Sigmoid colon (tissue), 7 donors: ENCODE measurements around the gene KCNIP3. TPM values are rescaled to one million over a fixed set of nuclear protein-coding genes. Genes with fewer than 3 reads are reported as not detected.
"Not testable (repeated sequence)": the region's sequence is repeated elsewhere in the genome, so short reads cannot be mapped to it uniquely, and the experiment has no call there.

Source experiments
- DNase-seq: peaks from one replicate; pipeline ENCODE4 v3.0.0-alpha.2; 2019
- H3K27ac ChIP-seq, 4 donors: fragments of 200-600 bp; sonication (generic); one replicate each; pipeline ENCODE4 v1.5.1; 2016 to 2019; ENCODE audit warnings: mild to moderate bottlenecking in 1 of 4
- H3K27me3 ChIP-seq, 3 donors: fragments of 200-600 bp; sonication (generic); one replicate each; pipeline ENCODE4 v1.5.1; 2019; ENCODE audit warnings: mild to moderate bottlenecking in 1 of 3
- H3K36me3 ChIP-seq, 4 donors: fragments of 200-600 bp; sonication (generic); one replicate each; pipeline ENCODE4 v1.5.1; 2016 to 2019
- H3K4me1 ChIP-seq, 4 donors: fragments of 200-600 bp; sonication (generic); one replicate each; pipeline ENCODE4 v1.5.1; 2017 to 2019
- H3K4me3 ChIP-seq, 4 donors: fragments of 200-600 bp; sonication (generic); one replicate each; pipeline ENCODE4 v1.5.1; 2017 to 2019; ENCODE audit warnings: mild to moderate bottlenecking in 2 of 4, moderate library complexity in 1 of 4
- H3K9me3 ChIP-seq, 4 donors: fragments of 200-600 bp in 3 of 4; sonication (generic) in 3 of 4; one replicate each; pipeline versions ENCODE4 v1.5.1 to v1.6.1; 2013 to 2019
- CTCF ChIP-seq, 4 experiments: fragments of 450-650 bp in 3 of 4; fragments of 200-600 bp in 1 of 4; IDR thresholded peaks; one replicate each; pipeline ENCODE4 v1.5.1; 2016 to 2019; ENCODE audit warnings: antibody characterized with exemption in 4 of 4, mild to moderate bottlenecking in 3 of 4, moderate library complexity in 2 of 4
- WGBS, 2 donors: extraction: QIAGEN DNeasy Blood & Tissue Kit; methylation state at CpG; one replicate each; pipeline ENCODE4 v1.1.7; 2013; 5-methylcytosine and 5-hydroxymethylcytosine counted together
- intact Hi-C: fragments of 100-400 bp; cut with DNase I; formaldehyde crosslinking; loops from one replicate; pipeline ENCODE4 v1.15.1; 2023
- polyA plus RNA-seq, 3 donors: library from polyadenylated mRNA; stranded (reverse); fragments of 200-250 nt; gene quantifications; one replicate each; pipeline ENCODE4 v1.2.3, GENCODE V29; 2013
- total RNA-seq, 4 donors: library from RNA; depleted of rRNA; stranded (reverse); fragments of >200 nt; gene quantifications; one replicate each; pipeline ENCODE4 v1.1.0, GENCODE V29; 2016
- donor health status: healthy with polysubstance abuse.
- donor health status: Bipolar disorder and iron deficiency.
- donor health status: healthy.

Gene KCNIP3
- total and polyA plus RNA-seq, 7 donors: 1.8 to 23.8 (median 11.8) TPM

- not testable (repeated sequence) for H3K36me3 ChIP-seq, H3K4me3 ChIP-seq, H3K9me3 ChIP-seq, H3K27me3 ChIP-seq, H3K27ac ChIP-seq, H3K4me1 ChIP-seq
- WGBS, 2 donors: 49 to 55% methylated on average over 7 to 8 of the region's 9 CpGs
- DNase-seq: peak; percentile 91
- intact Hi-C loops: loop anchor here (5.0 kb wide), 2 partner anchors 113 to 313 kb away; no protein-coding TSS in a partner anchor
- TF ChIP-seq CTCF (IDR thresholded peaks at IDR 0.05): peak; percentile 58 to 80 (median 77)
These were observed 117.0 kb downstream of the KCNIP3 start for GRCh38 chr2:95414015-95414594.

- H3K4me3 ChIP-seq, intact Hi-C loops, DNase-seq, H3K36me3 ChIP-seq, H3K9me3 ChIP-seq, H3K4me1 ChIP-seq, H3K27ac ChIP-seq, H3K27me3 ChIP-seq: not testable (repeated sequence)
- 70 to 75% methylated on average over 3 of the region's 3 CpGs for WGBS, 2 donors
These were observed 118.0 kb downstream of the KCNIP3 start for GRCh38 chr2:95415138-95415537.

GRCh38 chr2:95415561-95415960, 118.4 kb downstream of the KCNIP3 start:
- 90% methylated on average over 16 of the region's 16 CpGs for WGBS, 2 donors
- H3K27ac ChIP-seq, DNase-seq, H3K27me3 ChIP-seq, H3K9me3 ChIP-seq, H3K4me3 ChIP-seq, H3K4me1 ChIP-seq, intact Hi-C loops, H3K36me3 ChIP-seq: not testable (repeated sequence)

- H3K27me3 ChIP-seq, H3K36me3 ChIP-seq, H3K4me1 ChIP-seq, H3K9me3 ChIP-seq, H3K27ac ChIP-seq, intact Hi-C loops, H3K4me3 ChIP-seq, DNase-seq: not testable (repeated sequence)
- 37 to 86% methylated on average over 14 to 15 of the region's 30 CpGs for WGBS, 2 donors
These were observed 130.2 kb downstream of the KCNIP3 start for GRCh38 chr2:95427196-95427867.

- H3K4me3 ChIP-seq, H3K36me3 ChIP-seq, H3K27me3 ChIP-seq, H3K4me1 ChIP-seq, intact Hi-C loops, H3K27ac ChIP-seq, DNase-seq, H3K9me3 ChIP-seq: not testable (repeated sequence)
- no CpG with 5 or more reads among the region's 8 CpGs for WGBS, 2 donors
These were observed 132.8 kb downstream of the KCNIP3 start for GRCh38 chr2:95429748-95430467.

- H3K4me1 ChIP-seq, H3K27me3 ChIP-seq, H3K9me3 ChIP-seq, H3K36me3 ChIP-seq, H3K4me3 ChIP-seq, DNase-seq, intact Hi-C loops: not testable (repeated sequence)
- 84 to 92% methylated on average over 1 of the region's 4 CpGs for WGBS, 2 donors
- H3K27ac ChIP-seq: peak overlapping the region in 2 of 4 donors; percentile 42 to 76
These were observed 136.2 kb downstream of the KCNIP3 start for GRCh38 chr2:95433373-95433772.

- H3K27ac ChIP-seq: peak overlapping the region; percentile 54 to 81 (median 76)
- intact Hi-C loops, H3K9me3 ChIP-seq, H3K4me1 ChIP-seq, DNase-seq, H3K4me3 ChIP-seq, H3K27me3 ChIP-seq, H3K36me3 ChIP-seq: not testable (repeated sequence)
- 88 to 90% methylated on average over 2 of the region's 2 CpGs for WGBS, 2 donors
These were observed 136.8 kb downstream of the KCNIP3 start for GRCh38 chr2:95433973-95434372.

GRCh38 chr2:95434507-95435076, 137.4 kb downstream of the KCNIP3 start:
- H3K9me3 ChIP-seq, H3K4me3 ChIP-seq, H3K27me3 ChIP-seq, intact Hi-C loops, H3K36me3 ChIP-seq, H3K4me1 ChIP-seq: not testable (repeated sequence)
- peak overlapping the region in 3 of 4 donors; percentile 50 to 76 (median 74) for H3K27ac ChIP-seq
- DNase-seq: peak; percentile 76
- 41 to 54% methylated on average over 2 of the region's 3 CpGs for WGBS, 2 donors

- H3K9me3 ChIP-seq, intact Hi-C loops, H3K4me1 ChIP-seq, DNase-seq, H3K36me3 ChIP-seq, H3K4me3 ChIP-seq, H3K27me3 ChIP-seq: not testable (repeated sequence)
- H3K27ac ChIP-seq: peak overlapping the region in 1 of 4 donors; percentile 52
- no CpG with 5 or more reads among the region's 30 CpGs for WGBS, 2 donors
These were observed 138.2 kb downstream of the KCNIP3 start for GRCh38 chr2:95435162-95435871.
